Chondrocyte (in vitro differentiated cells): ENCODE results near the gene MRPS25. TPM values are rescaled to one million over a fixed set of nuclear protein-coding genes. Genes with fewer than 3 reads are reported as not detected.

ENCODE experiments used
- DNase-seq: peaks from one replicate; pipeline ENCODE4 v3.0.0; 2021; ENCODE audit warnings: mixed read lengths, low spot score
- H3K27ac Mint-ChIP-seq: one replicate; pipeline ENCODE4 v1.8.0; 2021; ENCODE audit warnings: mild to moderate bottlenecking, moderate library complexity, mixed read lengths; ENCODE audit not compliant: unreplicated experiment
- H3K27me3 Mint-ChIP-seq: 2 replicates; pipeline ENCODE4 v1.8.0; 2021; ENCODE audit warnings: low read depth, mixed read lengths
- H3K36me3 Mint-ChIP-seq: 2 replicates; pipeline ENCODE4 v1.8.0; 2021; ENCODE audit warnings: low read depth, mixed read lengths
- H3K4me1 Mint-ChIP-seq: 2 replicates; pipeline ENCODE4 v1.8.0; 2021; ENCODE audit warnings: low read depth, mild to moderate bottlenecking, mixed read lengths
- H3K4me3 Mint-ChIP-seq: one replicate; pipeline ENCODE4 v1.8.0; 2021; ENCODE audit warnings: mild to moderate bottlenecking, moderate library complexity, mixed read lengths; ENCODE audit not compliant: unreplicated experiment
- H3K9me3 Mint-ChIP-seq: 2 replicates; pipeline ENCODE4 v1.8.0; 2021; ENCODE audit warnings: low read depth, mixed read lengths
- CTCF ChIP-seq: fragments of 200-600 bp; sonication (generic); IDR thresholded peaks from 2 replicates; pipeline ENCODE4 v1.5.0; 2021; ENCODE audit warnings: antibody characterized with exemption, mild to moderate bottlenecking, moderate library complexity
- long read RNA-seq: library from polyadenylated mRNA; stranded (forward); transcript quantifications from one replicate; pipeline ENCODE4 v2.0.0, GENCODE V29; 2021
- total RNA-seq: library from RNA; stranded (reverse); gene quantifications from 3 replicates; pipeline ENCODE4 v1.2.1, GENCODE V29; 2021

MRPS25 gene
- 29.5 to 35.7 TPM (median 29.8 TPM) in 3 replicates for total RNA-seq
- long read RNA-seq, full-length matches to known transcripts, result 17 of 20 reads
- long read RNA-seq, partial matches to known transcripts, result 0 of 20 reads
- long read RNA-seq, other reads (novel, unspliced or antisense), result 3 of 20 reads

- peak within 1 kb of the TSS; percentile 98 for H3K27ac Mint-ChIP-seq
- no peak for TF ChIP-seq CTCF
- DNase-seq, result peak; percentile 97
- H3K9me3 Mint-ChIP-seq, result no peaks in the 10 kb centered on the region
- H3K27me3 Mint-ChIP-seq, result no peaks in the 10 kb centered on the region
- peaks cover 2% of the 10 kb centered on the region for H3K36me3 Mint-ChIP-seq
- H3K4me1 Mint-ChIP-seq, result peaks cover 22% of the 10 kb centered on the region
- peak within 1 kb of the TSS; percentile 97 for H3K4me3 Mint-ChIP-seq
Observed at GRCh38 chr3:15064835-15065549, at the start of gene MRPS25. Gene MRPS25 (minus strand): TSS chr3:15065315. CDS start chr3:15065194, 121 bp downstream.

DNA sequence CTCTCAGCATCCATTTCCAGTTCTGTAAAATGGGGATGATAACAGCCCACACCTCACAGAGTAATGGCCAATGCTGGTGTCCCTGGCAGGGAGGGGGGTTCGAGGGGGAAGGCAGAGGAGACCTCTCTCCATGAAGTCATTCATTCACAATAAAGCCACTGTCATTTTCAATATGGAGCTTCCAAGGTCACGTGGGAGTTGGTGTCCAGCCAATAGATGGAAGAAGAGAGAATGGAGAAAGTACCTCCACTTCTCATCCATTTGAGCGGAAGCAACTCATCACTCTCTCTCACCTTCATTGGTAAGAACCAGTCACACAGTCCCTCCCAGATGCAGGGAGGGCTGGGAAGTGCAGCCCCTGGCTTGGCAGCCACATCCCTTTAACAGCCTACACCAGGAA lies 48.8 kb upstream of the MRPS25 start:
- peaks cover 10% of the 10 kb centered on the region for H3K27me3 Mint-ChIP-seq
- DNase-seq, result no peak
- H3K4me3 Mint-ChIP-seq, result no peak overlapping the region
- no peak for TF ChIP-seq CTCF
- H3K4me1 Mint-ChIP-seq, result peaks cover 5% of the 10 kb centered on the region
- no peaks in the 10 kb centered on the region for H3K36me3 Mint-ChIP-seq
- no peak overlapping the region for H3K27ac Mint-ChIP-seq
- peaks cover 6% of the 10 kb centered on the region for H3K9me3 Mint-ChIP-seq

DNA sequence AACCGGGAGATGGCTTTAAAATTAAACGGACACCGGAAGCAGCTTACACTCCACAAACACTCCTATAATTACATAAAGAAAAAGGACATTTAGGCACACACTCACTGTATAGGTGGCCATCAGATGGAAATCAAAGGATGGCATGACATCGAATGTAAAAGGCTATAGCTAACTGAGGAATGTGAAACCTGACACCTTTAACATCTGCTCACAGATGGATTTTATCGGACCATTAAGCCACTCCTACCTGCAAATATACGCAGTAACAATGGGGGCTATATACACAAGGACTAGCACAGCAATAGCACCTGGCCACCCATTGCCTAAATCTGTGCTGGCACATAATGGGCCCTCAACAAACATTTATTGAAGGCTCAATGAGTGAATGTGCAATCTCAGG lies 48.4 kb upstream of the MRPS25 start:
- TF ChIP-seq CTCF, result no peak
- peaks cover 3% of the 10 kb centered on the region for H3K4me1 Mint-ChIP-seq
- H3K36me3 Mint-ChIP-seq, result no peaks in the 10 kb centered on the region
- no peak for DNase-seq
- peaks cover 10% of the 10 kb centered on the region for H3K27me3 Mint-ChIP-seq
- no peak overlapping the region for H3K4me3 Mint-ChIP-seq
- H3K27ac Mint-ChIP-seq, result no peak overlapping the region
- H3K9me3 Mint-ChIP-seq, result peaks cover 6% of the 10 kb centered on the region

DNA sequence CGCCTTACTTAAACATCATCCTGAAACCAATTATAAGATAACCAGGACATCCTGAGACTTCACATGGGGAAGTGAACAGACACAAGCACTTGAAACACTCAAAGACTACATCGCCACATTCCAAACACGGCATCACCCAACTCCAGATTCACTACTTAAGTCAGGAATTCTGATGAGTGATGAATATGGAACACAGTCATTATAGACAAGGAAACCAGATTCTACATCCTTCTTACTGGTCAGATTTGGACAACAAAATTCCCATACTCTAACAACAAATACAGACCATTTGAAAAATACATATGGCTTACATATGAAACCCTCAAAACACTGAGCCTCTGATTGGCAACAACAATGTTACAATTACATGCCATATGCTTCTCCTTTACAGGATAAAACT lies 46.9 kb upstream of the MRPS25 start:
- Mint-ChIP-seq H3K27me3 (peaks cover 10% of the 10 kb centered on the region), H3K4me1 (peaks cover 6% of the 10 kb centered on the region), H3K9me3 (peaks cover 6% of the 10 kb centered on the region), H3K36me3 (no peaks in the 10 kb centered on the region), H3K4me3 (no peak overlapping the region), H3K27ac (no peak overlapping the region)
- DNase-seq, result no peak
- TF ChIP-seq CTCF, result no peak

GRCh38 chr3:15110206-15110605 lies 45.1 kb upstream of the MRPS25 start:
- Mint-ChIP-seq H3K9me3 (no peaks in the 10 kb centered on the region), H3K36me3 (no peaks in the 10 kb centered on the region), H3K4me3 (no peak overlapping the region), H3K27ac (no peak overlapping the region), H3K4me1 (peaks cover 6% of the 10 kb centered on the region), H3K27me3 (peaks cover 9% of the 10 kb centered on the region)
- DNase-seq, result no peak
- TF ChIP-seq CTCF, result no peak
